ENCODE data around the gene KMT5C.

Gene KMT5C

DNA sequence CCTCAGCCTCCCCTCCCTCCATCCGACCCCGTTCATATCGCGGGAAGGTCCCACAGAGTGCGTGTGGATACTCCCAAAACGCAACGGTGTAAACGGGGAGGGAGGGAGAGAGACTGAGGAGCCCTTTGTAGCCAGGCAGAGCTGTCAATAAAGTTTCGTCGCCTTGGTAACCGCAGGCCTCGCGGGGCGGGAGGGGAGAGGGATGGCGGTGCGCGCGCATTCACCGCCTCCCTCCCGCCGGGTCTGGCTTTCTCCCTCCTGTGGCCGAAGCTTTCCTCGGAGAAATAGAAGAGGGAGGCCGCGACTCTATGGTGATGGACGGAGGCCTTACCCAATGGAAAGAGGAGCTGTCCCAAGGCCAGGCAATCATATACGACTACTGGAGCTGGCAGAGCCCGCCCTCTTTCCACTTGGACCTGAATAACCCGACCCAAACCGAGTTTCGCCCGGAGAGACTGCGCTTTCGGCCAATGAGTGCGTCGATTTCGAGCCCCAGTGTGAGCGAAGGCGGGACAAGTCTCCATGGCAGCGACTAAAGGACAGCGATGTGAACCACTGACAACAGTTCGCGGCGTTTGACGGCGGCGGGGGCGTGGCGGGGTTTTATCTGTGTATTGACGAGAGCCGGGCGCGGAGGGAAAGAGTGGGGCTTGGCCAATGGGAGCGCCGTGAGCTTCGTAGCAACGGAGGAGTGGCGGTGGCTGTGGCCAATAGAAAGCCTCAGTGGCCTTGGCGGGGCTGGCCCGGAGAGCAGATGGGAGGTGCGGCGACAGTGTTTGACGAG lies at the start of gene KMT5C:
Gene KMT5C (plus strand): TSS at position 772 of the 784 bp plus-strand sequence. CDS start 2,061 bp downstream, outside the sequence.
- DNase-seq, result peak; percentile 91 to 100 (median 100)

DNA sequence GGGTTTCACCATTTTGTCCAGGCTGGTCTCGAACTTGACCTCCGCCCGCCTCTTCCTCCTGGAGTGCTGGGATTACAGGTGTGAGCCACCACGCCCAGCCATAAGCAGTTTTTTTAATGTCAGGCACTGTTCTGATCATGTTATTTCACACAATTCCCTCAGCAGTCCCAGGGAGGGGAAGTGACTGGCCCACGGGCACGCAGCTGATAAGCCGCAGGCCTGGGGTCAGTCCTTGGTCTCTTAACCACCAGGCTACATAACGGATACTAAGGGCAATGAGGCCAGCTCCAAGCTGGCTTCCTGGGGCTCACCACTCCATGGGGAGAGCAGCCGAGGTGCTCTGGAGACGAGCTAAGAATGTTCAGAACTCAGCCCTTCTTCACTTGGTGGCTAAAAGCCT lies 42.4 kb upstream of the KMT5C start:
- DNase-seq, result no peak

- no peak for DNase-seq
Observed at GRCh38 chr19:55299991-55300390, 39.7 kb upstream of the KMT5C start.

DNA sequence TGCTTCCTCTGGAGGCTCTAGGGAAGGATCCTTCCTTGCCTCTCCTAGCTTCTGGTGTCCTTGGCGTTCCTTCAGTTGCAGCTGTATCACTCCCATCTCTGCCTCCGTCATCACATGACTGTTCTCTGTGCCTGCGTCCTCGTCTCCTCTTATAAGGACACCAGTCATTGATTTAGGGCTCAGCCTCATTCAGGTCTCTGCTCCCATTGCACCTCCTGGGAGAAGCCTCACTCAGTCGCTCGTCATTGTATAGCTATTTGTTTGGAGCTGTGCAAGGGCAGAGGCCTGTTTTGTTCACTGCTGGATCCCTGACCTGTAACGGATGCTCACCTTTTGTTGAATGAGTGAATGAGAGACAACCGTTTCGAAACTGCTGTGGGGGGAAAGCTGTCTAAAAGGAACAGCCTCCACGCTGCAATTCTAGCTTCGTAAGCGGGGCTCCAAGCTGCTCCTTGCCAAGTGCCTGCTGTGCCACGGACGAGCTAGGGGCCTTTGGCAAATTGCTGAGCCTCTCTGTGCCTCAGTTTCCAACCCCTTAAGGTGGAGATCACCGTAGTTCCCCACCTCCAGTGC lies 38.7 kb upstream of the KMT5C start:
- DNase-seq, result peak in 17 of 56 donors; percentile 13 to 52 (median 23)

DNA sequence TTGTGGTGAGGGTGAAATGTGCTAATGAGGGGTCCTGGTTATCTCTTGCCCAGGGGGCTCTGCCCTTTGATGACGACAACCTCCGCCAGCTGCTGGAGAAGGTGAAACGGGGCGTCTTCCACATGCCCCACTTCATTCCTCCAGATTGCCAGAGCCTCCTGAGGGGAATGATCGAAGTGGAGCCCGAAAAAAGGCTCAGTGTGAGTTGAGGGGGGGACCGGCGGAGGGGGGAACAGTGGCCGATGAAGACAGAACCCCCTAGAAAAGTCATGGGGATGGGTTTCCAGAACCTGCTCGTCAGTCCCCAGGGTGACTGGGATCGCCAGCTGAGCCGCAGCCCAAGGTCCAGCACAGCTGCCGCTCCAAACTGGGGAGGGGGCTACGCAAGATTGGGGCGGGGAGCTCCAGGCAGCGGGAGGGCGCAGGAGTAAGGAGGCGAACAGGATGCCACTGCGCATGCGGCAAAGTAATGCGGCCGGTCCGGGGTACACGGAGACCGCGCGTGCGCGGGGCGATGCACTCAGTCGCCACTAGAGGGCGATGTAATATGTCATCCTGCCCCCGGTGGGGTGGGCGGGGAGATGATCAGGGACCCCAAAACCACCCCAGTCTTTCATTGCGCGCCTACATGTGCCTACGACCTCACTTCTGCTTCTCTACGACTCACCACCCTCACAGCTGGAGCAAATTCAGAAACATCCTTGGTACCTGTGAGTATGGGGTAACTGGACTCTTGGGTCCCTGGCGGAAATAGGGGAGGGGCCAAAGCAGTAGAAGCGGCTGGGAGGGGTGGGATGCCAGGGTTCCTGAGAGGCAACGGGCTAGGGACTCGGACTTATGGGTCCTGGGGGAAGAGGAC lies 38.0 kb upstream of the KMT5C start:
- DNase-seq, result peak in 55 of 56 donors; percentile 14 to 88 (median 67)

DNA sequence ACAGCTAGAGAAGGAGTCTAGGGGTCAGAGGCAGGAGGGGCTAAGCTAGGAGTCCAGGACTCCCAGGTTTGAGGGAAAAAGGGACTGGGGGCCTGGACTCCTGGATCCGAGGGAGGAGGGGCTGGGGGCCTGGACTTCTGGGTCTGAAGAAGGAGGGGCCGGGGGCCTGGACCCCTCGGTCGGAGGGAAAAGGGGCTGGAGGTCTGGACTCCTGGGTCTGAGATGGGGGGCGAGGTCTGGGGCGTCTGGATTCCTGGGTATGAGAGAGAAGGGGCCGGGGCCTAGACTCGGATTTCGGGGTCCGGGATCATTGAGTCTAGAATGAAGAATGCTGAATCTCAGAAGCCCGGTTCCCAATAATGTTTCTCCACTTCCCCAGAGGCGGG lies 37.4 kb upstream of the KMT5C start:
- no peak for DNase-seq

- no peak for DNase-seq
Observed at GRCh38 chr19:55303477-55303876, 36.2 kb upstream of the KMT5C start.

DNA sequence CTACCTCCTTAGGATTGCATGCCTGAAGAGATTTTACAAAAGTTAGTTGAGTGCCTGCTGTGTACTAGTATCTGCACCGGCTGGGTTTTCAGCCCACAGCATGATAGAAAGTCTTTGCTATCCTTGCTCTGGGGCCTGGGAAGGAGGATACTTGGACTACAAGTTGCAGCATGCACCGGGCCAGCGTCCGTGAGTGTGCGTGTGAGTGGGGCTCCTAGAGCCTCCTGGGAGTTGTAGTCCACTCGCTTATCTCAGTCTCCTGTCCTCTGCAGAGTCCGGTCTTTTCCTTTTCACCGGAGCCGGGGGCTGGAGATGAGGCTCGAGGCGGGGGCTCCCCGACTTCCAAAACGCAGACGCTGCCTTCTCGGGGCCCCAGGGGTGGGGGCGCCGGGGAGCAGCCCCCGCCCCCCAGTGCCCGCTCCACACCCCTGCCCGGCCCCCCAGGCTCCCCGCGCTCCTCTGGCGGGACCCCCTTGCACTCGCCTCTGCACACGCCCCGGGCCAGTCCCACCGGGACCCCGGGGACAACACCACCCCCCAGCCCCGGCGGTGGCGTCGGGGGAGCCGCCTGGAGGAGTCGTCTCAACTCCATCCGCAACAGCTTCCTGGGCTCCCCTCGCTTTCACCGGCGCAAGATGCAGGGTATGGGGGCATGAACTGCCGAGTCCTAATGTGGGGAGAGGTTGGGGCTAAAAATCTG lies 35.2 kb upstream of the KMT5C start:
- no peak for DNase-seq

- DNase-seq, result no peak
Observed at GRCh38 chr19:55304980-55305379, 34.7 kb upstream of the KMT5C start.

GRCh38 chr19:55305491-55305890 lies 34.2 kb upstream of the KMT5C start:
- peak in 1 of 56 donors; percentile 14 for DNase-seq

GRCh38 chr19:55305983-55306562 lies 33.6 kb upstream of the KMT5C start:
- no peak for DNase-seq

DNA sequence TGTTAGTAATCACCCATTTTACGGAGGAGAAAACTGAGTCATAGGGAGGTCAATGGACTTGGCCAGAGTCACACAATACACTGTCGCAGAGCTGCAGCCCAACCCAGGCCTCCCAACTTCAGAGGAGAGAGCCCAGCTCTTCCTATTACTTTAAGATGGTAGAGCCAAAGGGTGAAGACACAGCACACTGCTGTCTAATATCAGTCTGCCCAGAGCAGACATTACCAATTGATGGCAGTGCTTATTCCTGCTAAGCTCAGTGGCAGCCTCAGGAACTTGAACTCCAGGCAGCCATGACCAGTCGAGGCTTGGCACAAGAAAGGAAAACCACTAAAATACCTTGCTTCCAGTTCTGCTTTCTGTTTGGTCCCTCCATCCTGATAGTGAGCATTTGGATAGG lies 33.0 kb upstream of the KMT5C start:
- no peak for DNase-seq

DNA sequence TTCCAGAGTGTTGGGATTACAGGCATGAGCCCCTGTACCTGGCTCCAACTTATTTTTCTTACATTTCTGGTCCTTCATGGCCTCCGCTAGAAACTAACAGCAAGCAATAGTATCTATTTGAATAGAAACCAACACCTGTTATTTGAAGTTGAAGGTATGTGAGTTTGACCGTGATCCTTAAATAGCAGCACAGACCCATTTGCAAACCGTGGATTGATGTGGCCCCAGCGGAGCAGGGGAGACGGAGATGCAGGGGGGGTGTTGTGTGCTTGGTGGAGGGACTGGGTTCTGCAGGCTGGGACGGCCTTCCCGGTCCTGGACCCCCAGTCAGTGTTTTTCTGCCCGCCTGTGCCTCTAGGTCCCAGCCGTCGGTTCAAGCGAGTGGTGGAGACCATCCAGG lies 31.4 kb upstream of the KMT5C start:
- no peak for DNase-seq

GRCh38 chr19:55309448-55309847 lies 30.2 kb upstream of the KMT5C start:
- no peak for DNase-seq

DNA sequence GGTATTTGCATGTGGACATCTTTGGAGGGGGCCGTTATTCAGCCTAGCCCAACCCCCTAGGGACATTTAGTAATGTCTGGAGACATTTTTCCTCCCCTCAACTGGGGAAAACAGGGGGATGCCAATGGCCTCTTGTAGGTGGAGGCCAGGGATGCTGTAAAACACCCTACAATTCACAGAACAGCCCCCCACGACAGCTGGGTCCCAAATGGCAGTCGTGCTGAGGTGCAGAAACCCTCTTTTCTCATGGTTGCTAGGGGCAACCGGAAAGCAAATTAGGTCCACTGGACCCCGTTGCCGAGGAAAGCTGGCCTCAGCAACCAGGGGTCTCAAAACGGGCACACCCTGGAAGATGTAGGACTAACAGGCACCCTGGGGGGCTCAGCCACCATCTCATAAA lies 29.2 kb upstream of the KMT5C start:
- DNase-seq, result no peak

DNA sequence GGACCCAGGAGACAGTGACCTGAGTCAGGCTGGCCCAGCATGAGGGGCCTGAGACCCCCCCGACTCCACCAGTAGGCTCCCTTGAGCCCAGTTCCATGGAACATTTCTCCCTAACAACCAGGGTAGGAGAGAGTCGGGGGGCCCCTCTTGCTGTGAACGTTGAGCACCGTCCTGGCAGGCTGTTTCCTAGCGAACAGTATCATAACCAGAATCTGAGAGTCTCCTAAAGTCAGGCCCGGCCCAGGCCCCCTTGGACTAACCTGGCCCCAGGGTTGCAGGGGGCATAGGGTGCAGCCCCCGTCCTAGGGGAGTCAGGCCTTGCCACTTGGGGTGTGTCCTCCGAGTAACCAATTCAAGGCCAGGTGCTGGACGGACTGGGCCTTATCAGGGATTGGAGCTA lies 28.3 kb upstream of the KMT5C start:
- DNase-seq, result no peak

- DNase-seq, result no peak
Observed at GRCh38 chr19:55311797-55312196, 27.9 kb upstream of the KMT5C start.

GRCh38 chr19:55312621-55313512 lies 26.8 kb upstream of the KMT5C start:
- no peak for DNase-seq

GRCh38 chr19:55314396-55314795 lies 25.3 kb upstream of the KMT5C start:
- no peak for DNase-seq

- no peak for DNase-seq
Observed at GRCh38 chr19:55315956-55316525, 23.6 kb upstream of the KMT5C start.

Measured in amygdala (tissue), 56 donors.